HG03139 (cell line): ENCODE data around the gene KRTAP5-11.
"Not testable (repeated sequence)": the region's sequence is repeated elsewhere in the genome, so short reads cannot be mapped to it uniquely, and the experiment has no call there.

Source experiments
- ATAC-seq: cut with Tn5 transposase; IDR thresholded peaks from one replicate; pipeline ENCODE4 v1.9.1; 2021; ENCODE audit not compliant: unreplicated experiment

KRTAP5-11 gene

GRCh38 chr11:71558996-71559395, 23.7 kb downstream of the KRTAP5-11 start:
- no peak for ATAC-seq

- no peak for ATAC-seq
Measured at GRCh38 chr11:71557257-71557656, 25.4 kb downstream of the KRTAP5-11 start.

- no peak for ATAC-seq
Measured at GRCh38 chr11:71556018-71556417, 26.7 kb downstream of the KRTAP5-11 start.

GRCh38 chr11:71555508-71555907, 27.2 kb downstream of the KRTAP5-11 start:
- no peak for ATAC-seq

GRCh38 chr11:71554996-71555395, 27.7 kb downstream of the KRTAP5-11 start:
- ATAC-seq = no peak

GRCh38 chr11:71551711-71552110, 31.0 kb downstream of the KRTAP5-11 start:
- no peak for ATAC-seq

GRCh38 chr11:71548716-71549151, 33.9 kb downstream of the KRTAP5-11 start:
- ATAC-seq = no peak

- ATAC-seq = no peak
Measured at GRCh38 chr11:71548120-71548519, 34.6 kb downstream of the KRTAP5-11 start, which contains the start of gene KRTAP5-9. Gene KRTAP5-9 (plus strand): TSS chr11:71548420. CDS start chr11:71548658, 238 bp downstream.

- no peak for ATAC-seq
Measured at GRCh38 chr11:71545405-71545966, 37.2 kb downstream of the KRTAP5-11 start.

- no peak for ATAC-seq
Measured at GRCh38 chr11:71544525-71545214, 38.0 kb downstream of the KRTAP5-11 start.

GRCh38 chr11:71543866-71544265, 38.8 kb downstream of the KRTAP5-11 start:
- no peak for ATAC-seq

GRCh38 chr11:71542879-71543777, 39.5 kb downstream of the KRTAP5-11 start:
- no peak for ATAC-seq

GRCh38 chr11:71542382-71542781, 40.3 kb downstream of the KRTAP5-11 start:
- no peak for ATAC-seq

GRCh38 chr11:71540521-71541304, 42.0 kb downstream of the KRTAP5-11 start:
- not testable (repeated sequence) for ATAC-seq

- ATAC-seq = not testable (repeated sequence)
Measured at GRCh38 chr11:71539971-71540370, 42.7 kb downstream of the KRTAP5-11 start.

GRCh38 chr11:71539017-71539416, 43.7 kb downstream of the KRTAP5-11 start:
- no peak for ATAC-seq

GRCh38 chr11:71538666-71538990, 44.0 kb downstream of the KRTAP5-11 start:
- ATAC-seq = no peak

- not testable (repeated sequence) for ATAC-seq
Measured at GRCh38 chr11:71537977-71538665, 44.6 kb downstream of the KRTAP5-11 start, which contains the start of gene KRTAP5-8. Gene KRTAP5-8 (plus strand): TSS chr11:71538025. CDS start chr11:71538056, 31 bp downstream.

GRCh38 chr11:71537537-71537936, 45.1 kb downstream of the KRTAP5-11 start:
- no peak for ATAC-seq

- no peak for ATAC-seq
Measured at GRCh38 chr11:71535825-71536224, 46.9 kb downstream of the KRTAP5-11 start.
